Stimulated activated CD4-positive, alpha-beta T cell treated with anti-CD3 and anti-CD28 coated beads, Interleukin-12 subunit alpha, Interleukin-12 subunit beta, amount 100 ng/mL, for 48 hours (primary cell): ENCODE measurements around the gene SLC18A2.

Source experiments
- DNase-seq, 3 donors: peaks; one replicate each; pipeline ENCODE4 v3.0.0-alpha.2; 2020; ENCODE audit warnings: low read depth in 2 of 3, low spot score in 1 of 3

The SLC18A2 gene

DNA sequence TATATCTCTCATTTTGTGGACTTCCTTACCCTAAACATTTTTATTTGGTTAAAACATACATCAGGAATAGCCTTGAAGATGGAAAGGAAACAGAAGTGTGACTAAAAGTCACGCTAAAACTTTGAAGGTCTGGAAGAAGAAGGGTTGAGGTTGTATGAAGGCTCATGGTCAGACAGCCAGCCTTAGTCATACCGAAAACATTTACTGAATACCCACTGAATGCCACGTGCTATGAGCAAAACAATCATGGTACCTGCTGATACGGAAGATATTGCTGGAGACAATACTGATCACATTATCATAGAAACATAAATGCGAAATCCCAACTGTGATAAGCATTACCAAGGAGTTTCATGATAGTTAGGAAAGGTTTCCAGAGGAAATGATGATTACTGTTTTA is 70.3 kb downstream of the SLC18A2 start:
- DNase-seq = no peak

DNA sequence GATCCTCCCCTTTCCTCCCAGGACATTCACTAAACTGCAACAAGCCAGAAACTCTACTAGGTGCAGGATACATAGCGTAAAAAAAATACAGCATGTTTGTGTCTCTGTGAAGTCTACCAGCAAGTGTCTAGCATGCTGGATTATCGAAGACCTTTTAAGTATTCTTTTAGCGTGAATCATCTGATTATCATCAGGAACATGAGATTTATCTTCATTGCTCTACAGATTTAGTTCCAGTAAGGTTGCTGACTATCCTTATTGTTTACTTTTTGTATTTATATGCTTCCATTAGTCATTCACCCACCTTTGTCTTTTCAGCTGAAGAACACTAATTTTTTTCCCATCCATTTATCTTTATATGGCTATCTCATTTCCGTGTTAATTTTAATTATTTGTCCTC is 71.5 kb downstream of the SLC18A2 start:
- DNase-seq = no peak

DNA sequence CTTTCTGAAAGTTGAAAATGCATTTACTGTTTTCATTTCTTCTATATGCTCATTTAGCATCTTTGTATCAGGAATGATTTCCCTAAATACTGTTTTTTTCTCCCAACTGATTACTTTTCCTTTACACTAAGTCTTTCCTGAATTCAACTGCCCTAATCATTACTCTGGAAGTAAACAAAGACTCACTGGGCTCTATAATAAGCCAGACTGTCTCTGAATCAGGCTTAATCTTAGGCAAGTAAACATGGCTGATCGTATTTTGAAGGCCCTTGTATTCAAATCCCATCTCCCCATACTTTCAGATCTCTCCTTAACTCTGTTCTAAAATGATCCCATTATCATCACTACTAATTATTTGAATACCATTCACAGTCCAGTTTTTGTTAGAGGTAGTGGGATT is 72.7 kb downstream of the SLC18A2 start:
- DNase-seq = no peak

DNA sequence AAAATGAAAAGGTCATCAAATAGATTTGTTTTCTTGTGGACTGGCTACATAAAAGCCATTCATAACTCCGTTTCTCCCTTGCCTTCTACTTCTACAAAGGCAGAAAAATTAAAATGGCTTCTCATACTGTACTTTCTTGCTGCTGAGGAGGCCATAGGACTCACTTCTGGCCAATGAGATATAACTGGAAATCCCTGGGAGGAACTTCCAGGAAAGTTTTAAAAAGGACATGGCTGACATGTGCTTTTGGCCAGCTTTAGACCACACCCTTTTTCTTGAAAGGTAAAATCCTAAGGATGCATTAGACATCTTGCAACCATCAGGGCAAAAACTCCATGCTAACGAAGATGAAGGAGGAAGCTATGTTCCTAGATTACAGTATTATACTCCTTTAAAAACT is 75.8 kb downstream of the SLC18A2 start:
- DNase-seq = no peak

DNA sequence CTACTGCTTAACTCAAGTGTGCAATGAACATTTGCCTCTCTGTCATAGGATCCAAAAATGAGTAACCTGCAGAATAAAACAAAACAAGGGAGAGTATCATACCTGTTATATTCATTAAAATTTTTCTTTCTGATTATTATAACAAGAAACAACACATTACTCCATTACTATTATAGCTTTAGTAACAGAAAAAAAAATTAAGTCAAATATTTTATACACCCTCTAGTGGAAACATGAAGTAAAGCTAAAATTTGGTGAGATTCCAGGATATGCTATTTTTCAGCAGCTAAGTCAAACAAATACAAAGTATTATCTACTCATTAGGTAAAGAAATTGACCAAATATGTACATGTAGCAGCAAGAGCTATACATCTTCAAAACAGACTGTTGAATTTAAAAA is 78.0 kb downstream of the SLC18A2 start:
- no peak for DNase-seq

DNA sequence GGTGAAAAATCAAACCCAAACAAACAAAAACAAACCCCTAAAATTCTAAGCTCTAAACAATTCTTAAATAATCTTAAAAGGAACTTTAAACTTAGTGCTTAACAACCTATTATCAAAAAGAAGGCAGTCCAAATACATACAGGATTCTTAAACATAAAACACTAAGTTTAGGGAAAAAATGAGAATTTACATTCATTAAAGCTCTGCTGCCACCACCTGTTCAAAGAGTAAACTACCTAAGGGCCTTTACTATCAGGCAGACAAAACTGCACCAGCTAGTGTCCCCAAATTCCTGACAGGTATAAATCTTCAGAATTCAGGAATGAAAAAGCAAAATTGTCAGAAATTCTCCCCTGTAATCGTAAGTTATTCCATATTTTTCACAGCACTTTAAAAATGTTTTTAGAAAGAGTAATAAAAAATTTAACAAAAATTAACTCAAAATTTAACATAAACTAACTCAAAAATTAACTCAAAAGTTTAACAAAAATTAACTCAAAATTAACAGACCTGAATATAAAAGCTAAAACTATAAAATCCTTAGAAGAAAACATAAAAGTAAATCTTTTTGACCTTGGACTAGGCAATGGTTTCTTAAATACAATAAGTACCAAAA is 79.2 kb downstream of the SLC18A2 start:
- no peak for DNase-seq

DNA sequence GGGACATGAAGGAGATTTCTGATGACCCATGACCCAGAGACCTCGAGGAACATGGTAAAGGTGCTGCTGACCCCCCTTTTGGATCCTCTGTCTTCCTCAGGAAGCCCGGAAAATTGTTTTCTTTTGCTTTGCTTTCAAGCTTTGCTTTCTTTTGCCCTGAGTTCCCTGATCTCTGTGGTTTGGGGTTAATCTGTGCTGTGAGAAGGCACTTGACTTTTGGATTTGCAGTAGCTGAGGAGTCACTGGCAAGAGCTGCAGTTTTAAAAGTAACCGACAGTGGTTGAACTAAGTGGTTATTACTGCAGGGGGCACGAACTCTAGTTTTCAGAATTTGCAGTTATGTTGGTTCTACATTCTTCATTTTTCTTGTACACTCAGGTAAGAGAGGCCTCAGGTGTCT is 81.3 kb downstream of the SLC18A2 start:
- no peak for DNase-seq

DNA sequence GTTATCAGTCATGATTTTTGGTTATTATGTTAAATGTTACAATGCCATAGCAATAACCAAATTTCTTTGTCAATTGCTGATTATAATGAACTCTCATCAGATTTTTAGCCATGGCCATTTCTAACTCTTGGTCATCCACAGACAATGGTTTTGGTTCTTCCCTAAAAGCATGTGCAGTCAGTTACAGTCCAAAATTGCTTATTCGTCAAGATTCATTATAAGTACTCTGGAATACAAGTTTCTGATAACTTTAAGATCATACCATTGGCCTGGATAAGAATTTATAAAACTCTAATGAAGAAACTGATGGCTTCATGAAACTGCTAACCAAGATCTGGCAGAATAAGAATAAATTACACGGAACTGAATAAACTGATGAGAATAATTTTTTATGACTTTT is 83.5 kb downstream of the SLC18A2 start:
- no peak for DNase-seq

DNA sequence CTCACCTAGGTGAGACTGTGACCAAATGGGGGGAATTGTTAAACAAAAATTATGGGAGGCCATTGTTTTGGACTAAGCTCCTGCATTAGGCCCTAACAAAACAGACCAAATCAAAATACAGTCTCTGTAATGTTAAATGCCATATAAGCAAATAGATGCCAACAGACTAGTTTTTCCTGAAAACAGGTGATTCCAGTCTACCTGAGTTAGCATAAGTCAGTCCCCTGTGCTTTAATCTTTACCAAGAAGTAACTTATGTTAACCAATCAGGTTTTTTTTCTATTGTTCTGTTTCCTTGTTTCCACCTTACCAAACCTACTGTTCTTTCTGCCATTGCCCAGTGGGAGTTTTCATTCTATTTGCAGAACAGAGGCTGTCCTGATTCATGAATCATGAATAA is 86.3 kb downstream of the SLC18A2 start:
- no peak for DNase-seq
